Neural cell (in vitro differentiated cells): ENCODE data around the gene GPHN.

Experiments
- EP300 ChIP-seq: fragments of 450-650 bp; conservative IDR thresholded peaks from 2 replicates; pipeline ENCODE4 v1.6.1; 2014; ENCODE audit warnings: antibody characterized with exemption, mild to moderate bottlenecking, moderate library complexity; ENCODE audit not compliant: poor library complexity, severe bottlenecking
- EZH2 ChIP-seq: fragments of 200-600, 300-800 bp; shearing (Covaris generic), sonication (generic); IDR thresholded peaks from 2 replicates; pipeline ENCODE4 v1.6.1; 2014; ENCODE audit warnings: antibody characterized with exemption, low read length, borderline replicate concordance, mild to moderate bottlenecking; ENCODE audit not compliant: insufficient read depth, poor library complexity, severe bottlenecking
- MXI1 ChIP-seq: fragments of 450-650 bp; conservative IDR thresholded peaks from 2 replicates; pipeline ENCODE4 v1.6.1; 2014; ENCODE audit warnings: antibody characterized with exemption, mild to moderate bottlenecking; ENCODE audit not compliant: poor library complexity, severe bottlenecking
- POLR2AphosphoS5 ChIP-seq: IDR thresholded peaks from 2 replicates; pipeline ENCODE4 v1.6.1; 2012
- RAD21 ChIP-seq: fragments of 450-650 bp; conservative IDR thresholded peaks from 2 replicates; pipeline ENCODE4 v1.6.1; 2014; ENCODE audit warnings: antibody characterized with exemption, mild to moderate bottlenecking, moderate library complexity
- SMC3 ChIP-seq: fragments of 450-650 bp; conservative IDR thresholded peaks from 2 replicates; pipeline ENCODE4 v1.6.1; 2014; ENCODE audit warnings: antibody characterized with exemption, mild to moderate bottlenecking, moderate library complexity; ENCODE audit not compliant: poor library complexity
- TAF1 ChIP-seq: IDR thresholded peaks from 2 replicates; pipeline ENCODE4 v1.6.1; 2012; ENCODE audit warnings: low read depth
- TF ChIP-seq, protein P1 (sequence below): fragments of 450-650 bp; IDR thresholded peaks from 2 replicates; pipeline ENCODE4 v1.5.1; 2014; ENCODE audit warnings: antibody characterized with exemption, mild to moderate bottlenecking, moderate library complexity; ENCODE audit not compliant: poor library complexity, severe bottlenecking
- TF ChIP-seq, protein P2 (sequence below): IDR thresholded peaks from 2 replicates; pipeline ENCODE4 v1.6.1; 2012; ENCODE audit warnings: borderline replicate concordance

DNA sequence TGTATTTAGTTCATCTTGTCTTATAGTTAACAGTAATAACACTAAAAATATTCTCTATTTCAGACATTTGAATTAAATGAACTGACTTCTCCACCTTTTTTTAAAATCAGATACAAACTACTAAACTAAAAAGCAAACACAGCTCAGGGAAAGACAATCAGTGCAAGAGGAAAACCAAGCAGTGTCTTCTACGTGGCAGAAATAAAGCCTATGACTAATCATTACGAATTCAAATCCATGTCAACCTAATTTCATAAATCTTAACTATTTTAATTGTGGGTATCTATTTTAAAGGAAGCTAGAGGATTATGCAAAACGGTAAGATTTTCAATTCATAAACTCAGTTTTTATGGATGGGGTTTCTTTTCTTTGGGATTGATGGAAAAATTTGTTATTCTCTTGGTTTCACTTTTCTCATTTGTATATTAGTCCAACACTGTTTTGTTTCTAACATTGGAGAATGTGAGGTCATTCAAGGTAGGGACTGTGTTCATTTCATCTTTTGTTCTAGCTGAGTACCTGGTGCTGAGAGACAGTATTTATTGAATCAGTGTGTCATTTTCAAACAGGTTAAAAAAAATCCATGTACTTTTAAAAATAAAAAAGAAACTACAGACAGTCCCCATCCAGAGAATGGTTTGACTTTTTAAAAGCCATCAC lies 720.5 kb downstream of the GPHN start:
- no peak for TF ChIP-seq MXI1
- no peak for TF ChIP-seq EP300
- TF ChIP-seq, protein P1, sequence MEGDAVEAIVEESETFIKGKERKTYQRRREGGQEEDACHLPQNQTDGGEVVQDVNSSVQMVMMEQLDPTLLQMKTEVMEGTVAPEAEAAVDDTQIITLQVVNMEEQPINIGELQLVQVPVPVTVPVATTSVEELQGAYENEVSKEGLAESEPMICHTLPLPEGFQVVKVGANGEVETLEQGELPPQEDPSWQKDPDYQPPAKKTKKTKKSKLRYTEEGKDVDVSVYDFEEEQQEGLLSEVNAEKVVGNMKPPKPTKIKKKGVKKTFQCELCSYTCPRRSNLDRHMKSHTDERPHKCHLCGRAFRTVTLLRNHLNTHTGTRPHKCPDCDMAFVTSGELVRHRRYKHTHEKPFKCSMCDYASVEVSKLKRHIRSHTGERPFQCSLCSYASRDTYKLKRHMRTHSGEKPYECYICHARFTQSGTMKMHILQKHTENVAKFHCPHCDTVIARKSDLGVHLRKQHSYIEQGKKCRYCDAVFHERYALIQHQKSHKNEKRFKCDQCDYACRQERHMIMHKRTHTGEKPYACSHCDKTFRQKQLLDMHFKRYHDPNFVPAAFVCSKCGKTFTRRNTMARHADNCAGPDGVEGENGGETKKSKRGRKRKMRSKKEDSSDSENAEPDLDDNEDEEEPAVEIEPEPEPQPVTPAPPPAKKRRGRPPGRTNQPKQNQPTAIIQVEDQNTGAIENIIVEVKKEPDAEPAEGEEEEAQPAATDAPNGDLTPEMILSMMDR: no peak
- TF ChIP-seq RAD21: no peak
- no peak for TF ChIP-seq POLR2AphosphoS5
- no peak for TF ChIP-seq TAF1
- TF ChIP-seq EZH2: no peak
- TF ChIP-seq, protein P2, sequence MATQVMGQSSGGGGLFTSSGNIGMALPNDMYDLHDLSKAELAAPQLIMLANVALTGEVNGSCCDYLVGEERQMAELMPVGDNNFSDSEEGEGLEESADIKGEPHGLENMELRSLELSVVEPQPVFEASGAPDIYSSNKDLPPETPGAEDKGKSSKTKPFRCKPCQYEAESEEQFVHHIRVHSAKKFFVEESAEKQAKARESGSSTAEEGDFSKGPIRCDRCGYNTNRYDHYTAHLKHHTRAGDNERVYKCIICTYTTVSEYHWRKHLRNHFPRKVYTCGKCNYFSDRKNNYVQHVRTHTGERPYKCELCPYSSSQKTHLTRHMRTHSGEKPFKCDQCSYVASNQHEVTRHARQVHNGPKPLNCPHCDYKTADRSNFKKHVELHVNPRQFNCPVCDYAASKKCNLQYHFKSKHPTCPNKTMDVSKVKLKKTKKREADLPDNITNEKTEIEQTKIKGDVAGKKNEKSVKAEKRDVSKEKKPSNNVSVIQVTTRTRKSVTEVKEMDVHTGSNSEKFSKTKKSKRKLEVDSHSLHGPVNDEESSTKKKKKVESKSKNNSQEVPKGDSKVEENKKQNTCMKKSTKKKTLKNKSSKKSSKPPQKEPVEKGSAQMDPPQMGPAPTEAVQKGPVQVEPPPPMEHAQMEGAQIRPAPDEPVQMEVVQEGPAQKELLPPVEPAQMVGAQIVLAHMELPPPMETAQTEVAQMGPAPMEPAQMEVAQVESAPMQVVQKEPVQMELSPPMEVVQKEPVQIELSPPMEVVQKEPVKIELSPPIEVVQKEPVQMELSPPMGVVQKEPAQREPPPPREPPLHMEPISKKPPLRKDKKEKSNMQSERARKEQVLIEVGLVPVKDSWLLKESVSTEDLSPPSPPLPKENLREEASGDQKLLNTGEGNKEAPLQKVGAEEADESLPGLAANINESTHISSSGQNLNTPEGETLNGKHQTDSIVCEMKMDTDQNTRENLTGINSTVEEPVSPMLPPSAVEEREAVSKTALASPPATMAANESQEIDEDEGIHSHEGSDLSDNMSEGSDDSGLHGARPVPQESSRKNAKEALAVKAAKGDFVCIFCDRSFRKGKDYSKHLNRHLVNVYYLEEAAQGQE: no peak
- no peak for TF ChIP-seq SMC3
